ENCODE results near the gene MTLN.
"Not testable (repeated sequence)": the region's sequence is repeated elsewhere in the genome, so short reads cannot be mapped to it uniquely, and the experiment has no call there.

The MTLN gene

GRCh38 chr2:110198016-110198415 lies 14.3 kb downstream of the MTLN start:
- no peak for DNase-seq

- no peak for DNase-seq
These were observed 14.9 kb downstream of the MTLN start for GRCh38 chr2:110197452-110197851.

GRCh38 chr2:110190169-110190568 lies 22.2 kb downstream of the MTLN start:
- not testable (repeated sequence) for DNase-seq

DNA sequence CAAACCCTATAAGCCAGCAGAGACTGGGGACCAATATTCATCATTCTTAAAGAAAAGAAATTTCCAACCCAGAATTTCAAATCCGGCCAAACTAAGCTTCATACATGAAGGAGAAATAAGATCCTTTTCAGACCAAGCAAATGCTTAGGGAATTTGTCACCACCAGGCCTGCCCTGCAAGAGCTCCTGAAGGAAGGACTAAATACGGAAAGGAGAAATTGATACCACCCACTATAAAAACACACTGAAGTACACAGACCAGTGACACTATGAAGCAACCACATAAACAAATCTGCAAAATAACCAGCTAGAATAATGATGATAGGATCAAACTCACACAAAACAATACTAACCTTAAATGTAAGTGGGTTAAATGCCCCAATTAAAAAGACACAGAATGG lies 29.9 kb downstream of the MTLN start:
- DNase-seq = no peak

- DNase-seq = no peak
These were observed 32.3 kb downstream of the MTLN start for GRCh38 chr2:110180036-110180435.

DNA sequence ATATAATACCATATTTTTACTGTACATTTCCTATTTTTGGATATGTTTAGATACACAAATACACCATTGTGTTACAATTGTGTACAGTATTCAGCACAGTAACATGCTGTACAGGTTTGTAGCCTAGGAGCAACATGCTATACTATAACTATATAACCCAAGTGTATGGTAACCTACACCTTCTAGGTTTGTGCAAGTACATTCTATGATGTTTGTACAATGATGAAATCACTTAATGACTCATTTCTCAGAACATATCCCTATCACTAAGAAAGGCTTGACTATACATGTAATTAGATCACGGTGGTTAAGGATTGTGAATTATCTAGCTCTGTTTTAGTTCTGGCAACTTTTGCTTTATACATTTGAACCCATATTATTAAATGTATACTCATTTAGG lies 38.8 kb downstream of the MTLN start:
- no peak for DNase-seq

DNA sequence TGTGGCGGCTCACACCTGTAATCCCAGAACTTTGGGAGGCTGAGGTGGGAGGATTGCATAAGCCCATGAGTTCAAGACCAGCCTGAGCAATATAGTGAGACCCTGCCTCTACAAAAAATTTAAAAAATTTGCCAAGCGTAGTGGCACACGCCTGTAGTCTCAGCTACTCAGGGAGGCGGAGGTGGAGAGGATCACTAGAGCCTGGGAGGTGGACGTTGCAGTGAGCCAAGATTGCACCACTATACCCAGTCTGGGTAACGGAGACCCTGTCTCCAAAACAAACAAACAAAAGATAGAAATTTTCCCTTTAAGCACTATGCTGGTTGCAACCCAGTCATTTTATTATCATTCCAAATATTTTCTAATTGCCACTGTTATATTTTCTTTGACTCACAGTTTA lies 39.8 kb downstream of the MTLN start:
- no peak for DNase-seq

DNA sequence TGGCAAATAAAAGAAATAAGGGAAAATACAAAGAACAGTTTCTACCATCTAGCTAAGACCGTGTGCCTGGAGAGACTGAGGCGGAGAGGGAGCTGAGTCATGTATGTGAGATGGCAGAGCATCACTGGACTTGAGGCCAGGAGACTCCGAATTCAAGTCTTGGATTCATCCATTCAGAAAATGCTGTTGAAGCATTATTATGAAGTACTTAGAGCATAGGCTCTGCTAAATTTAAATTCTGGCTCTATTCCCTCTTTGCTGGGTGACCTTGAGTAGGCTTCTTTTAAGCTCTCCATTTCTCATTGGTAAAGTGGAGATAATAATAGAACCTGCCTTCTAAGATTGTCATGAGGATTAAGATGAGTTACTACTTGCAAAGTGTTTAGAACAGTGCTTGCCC lies 42.2 kb downstream of the MTLN start:
- no peak for DNase-seq

- no peak for DNase-seq
These were observed 44.9 kb downstream of the MTLN start for GRCh38 chr2:110167326-110168000.

GRCh38 chr2:110166266-110166665 lies 46.1 kb downstream of the MTLN start:
- no peak for DNase-seq

Data from activated effector memory CD4-positive, alpha-beta T cell treated with Interleukin-2 at 50 U/mL for 16 hours (primary cell).